HG02852 (cell line): ENCODE data around the gene TRIM63.

Experiments used
- ATAC-seq: cut with Tn5 transposase; IDR thresholded peaks from one replicate; pipeline ENCODE4 v1.9.1; 2021; ENCODE audit warnings: mild to moderate bottlenecking, moderate library complexity; ENCODE audit not compliant: unreplicated experiment

The TRIM63 gene

DNA sequence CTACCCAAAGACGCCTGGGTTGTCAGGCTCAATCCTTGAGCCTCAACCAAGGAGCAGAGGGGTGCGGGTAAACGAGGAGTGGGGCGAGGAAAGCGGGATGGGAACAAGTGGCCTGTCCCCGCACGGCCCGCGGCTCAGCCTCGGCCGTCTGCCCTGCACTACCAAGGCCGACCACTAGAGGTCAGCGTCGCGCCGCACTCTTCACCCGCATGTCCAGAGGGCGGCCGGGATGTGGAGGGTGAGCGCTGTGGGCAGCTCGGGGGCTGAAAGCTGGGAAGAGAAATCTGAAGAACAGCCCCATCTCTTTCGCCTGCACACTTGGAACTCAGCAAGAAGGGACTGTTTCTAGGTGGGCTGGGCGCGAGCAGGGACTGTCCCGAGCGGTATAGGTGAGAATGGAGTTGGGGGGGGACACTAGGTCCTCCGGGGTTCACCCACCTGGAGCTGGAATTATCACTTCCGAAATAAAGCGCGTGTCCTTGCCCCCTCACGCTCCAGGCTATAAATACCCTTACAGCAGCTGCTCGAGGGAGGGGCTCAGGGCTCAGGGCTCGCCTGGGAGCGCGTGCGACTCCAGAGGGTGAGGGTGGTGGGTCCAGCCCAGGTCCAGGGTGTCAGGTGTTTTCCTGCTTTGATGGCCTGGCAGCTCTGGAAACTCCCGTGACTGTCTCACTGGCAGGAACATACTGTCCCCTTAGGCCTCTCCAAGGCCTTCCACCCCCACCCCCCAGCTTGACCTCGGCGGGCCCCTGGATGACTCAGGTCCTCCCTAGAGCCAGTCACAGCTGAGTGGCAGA is 31.3 kb downstream of the TRIM63 start:
- peak; percentile 60 for ATAC-seq

DNA sequence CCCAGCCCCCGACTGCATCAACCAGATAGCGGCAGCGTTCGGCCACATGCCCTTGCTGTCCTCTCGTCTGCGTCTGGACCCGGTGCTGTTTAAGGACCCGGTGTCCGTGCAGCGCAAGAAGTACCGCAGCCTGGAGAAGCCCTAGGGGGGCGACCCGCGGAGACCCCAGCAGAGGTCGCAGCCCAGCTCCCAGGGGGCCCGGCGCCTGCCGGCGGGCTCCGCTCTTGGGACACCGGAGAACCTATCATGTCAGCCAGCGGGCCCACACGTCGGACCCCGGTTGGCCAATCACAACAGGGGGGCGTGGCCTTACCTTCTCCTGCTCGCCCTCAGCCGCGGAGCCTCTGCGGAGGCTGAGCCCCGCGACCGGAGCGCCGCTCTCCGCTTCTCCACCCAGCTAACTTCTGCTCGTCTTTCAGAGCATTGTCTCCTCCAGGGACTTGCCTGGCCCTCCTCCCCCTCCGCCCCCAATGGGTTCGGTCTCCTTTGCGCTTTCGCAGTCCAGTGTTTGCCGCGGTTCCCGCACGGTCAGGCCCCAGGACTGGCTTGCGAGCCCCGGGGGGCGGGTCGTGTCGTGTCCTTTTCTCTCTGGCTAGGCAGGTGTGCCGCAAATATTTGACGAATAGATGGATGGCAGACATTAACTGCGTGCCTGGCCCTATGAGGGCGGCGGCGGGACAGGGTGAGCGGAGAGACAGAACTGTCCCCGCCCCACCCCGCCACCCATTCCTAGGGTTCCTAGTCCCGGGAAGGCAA is 32.0 kb downstream of the TRIM63 start:
- peak; percentile 90 for ATAC-seq

DNA sequence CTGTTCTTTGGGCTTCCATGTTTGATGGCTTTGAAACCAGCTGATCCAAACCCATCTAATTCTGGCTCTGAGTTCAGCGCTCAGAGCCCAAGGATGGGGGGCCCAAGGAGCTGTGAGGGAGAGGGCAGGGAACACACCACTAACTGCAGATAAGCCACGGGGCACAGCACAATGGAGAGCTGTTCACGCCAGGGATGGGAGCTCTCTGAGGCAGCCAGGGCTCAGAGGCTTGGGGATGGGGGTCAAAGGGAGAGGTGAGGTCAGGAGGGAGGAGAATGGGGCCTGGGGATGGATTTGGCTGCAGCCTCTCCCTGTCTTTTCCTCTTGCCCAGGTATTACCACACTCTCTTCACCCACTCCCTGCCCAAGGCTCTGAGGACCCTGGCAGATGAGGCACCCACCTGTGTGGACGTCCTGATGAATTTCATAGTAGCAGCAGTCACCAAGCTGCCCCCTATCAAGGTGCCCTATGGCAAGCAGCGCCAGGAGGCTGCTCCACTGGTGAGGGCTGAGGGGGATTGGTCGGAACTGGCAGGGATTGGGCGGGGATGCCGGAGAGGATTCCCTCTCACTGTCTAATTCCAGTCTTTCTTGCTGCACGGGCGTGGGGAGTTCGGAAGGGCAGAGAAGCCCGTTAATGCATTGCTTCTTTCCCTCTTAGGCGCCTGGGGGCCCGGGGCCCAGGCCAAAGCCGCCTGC is 32.8 kb downstream of the TRIM63 start:
- no peak for ATAC-seq

DNA sequence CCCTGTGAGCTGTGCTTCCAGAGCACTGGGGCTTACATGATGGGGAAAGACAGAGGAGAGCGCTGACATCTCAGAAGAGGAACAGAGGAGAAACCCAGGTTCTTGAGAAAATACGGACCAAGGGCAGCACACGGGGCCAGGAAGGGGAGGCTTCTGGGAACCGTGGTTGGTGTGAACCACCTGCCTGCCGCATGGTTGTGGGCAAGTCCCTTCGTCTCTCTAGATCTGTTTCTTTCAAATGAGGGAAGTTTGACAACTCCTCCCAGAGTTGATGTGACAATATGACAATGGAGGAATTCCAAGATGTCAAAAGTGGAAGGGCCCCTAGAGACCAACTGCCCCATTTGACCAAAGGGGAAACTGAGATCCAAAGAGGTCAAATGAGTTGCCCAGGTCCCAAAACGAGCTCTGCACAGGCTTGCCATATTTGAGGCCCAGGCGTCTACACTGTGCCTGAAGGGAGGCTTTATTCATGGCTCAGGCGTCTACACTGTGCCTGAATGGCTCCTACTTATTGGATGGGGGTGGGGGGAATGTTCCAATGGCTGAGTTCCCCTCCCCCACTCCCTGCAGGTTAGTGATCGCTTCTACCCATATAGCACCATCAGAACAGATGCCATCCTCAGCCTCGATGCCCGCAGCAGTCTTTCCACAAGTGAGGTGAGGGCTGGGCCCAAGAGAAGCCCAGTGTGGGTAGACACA is 34.6 kb downstream of the TRIM63 start:
- ATAC-seq = no peak

DNA sequence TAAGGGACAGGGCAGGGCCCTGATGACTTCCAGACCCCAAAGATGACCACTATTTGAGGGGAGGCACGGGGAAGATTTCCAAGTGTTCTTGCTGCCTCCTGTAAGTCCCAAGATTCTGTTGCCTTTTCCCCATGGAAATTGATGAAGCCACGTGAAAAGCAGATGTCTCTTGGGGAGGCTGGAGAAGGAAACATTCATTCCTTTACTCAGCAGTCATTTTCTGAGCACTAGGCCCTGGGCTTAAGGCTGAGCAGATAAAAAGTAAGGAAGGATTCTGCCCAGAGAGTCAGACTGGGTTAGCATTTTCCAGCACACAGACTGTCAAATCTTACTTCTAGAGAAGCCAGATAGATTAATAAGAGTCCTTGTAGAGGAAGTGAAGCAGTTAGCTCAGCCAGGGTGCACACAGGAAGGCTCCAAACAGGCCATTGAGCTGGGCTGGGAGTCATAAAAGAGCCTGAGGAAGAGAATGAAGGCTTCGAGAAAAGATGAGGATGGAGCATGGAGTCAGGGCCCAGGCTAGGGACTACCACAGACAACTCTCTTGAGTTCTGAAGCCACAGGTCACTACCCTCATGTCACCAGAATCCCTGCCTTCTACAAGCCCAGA is 35.7 kb downstream of the TRIM63 start:
- no peak for ATAC-seq

DNA sequence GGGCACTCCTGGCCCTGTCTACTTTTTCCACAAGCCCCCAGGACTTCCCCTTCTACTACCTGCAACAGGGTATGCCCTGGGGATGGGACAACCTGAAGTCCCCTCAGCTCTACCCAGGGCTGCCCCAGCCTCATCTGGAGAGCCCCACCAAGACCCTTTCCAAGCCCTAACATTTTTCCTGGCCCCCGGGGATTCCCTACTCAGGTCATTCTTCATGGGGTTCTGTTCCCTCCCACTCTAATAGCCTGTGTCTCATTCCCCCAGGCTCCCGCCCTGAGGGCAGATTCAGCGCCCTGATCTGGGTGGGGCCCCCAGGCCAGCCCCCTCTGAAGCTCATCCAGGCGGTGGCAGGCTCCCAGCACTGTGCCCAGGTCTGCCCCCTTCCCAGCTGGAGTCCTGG is 36.2 kb downstream of the TRIM63 start:
- ATAC-seq = no peak

DNA sequence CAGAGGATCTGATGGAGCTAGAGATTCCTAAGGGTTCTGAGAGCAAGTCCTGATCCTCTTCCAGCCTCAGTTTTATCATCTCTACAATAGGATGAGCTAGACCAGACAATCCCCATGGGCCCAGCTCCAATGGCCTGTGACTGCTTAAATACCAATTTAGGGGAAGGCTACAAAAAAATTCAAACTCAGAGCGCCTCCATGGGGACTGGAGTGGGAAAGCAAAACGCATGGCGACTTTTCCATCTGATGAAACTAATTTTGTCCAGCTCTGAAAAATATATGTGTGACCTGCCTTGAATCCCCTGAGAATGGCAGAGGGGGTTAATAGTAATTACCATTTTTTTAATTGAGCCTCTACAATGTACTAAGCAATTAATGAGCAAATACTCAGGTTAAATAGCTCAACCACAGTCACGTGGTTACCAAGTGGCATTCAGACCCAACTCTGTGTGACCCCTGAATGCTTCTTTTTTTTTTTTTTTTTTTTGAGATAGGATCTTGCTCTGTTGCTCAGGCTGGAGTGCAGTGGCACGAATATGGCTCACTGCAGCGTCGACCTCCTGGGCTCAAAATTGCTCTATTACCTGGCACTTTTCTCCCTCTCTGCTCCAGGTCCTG is 37.5 kb downstream of the TRIM63 start:
- ATAC-seq = no peak

DNA sequence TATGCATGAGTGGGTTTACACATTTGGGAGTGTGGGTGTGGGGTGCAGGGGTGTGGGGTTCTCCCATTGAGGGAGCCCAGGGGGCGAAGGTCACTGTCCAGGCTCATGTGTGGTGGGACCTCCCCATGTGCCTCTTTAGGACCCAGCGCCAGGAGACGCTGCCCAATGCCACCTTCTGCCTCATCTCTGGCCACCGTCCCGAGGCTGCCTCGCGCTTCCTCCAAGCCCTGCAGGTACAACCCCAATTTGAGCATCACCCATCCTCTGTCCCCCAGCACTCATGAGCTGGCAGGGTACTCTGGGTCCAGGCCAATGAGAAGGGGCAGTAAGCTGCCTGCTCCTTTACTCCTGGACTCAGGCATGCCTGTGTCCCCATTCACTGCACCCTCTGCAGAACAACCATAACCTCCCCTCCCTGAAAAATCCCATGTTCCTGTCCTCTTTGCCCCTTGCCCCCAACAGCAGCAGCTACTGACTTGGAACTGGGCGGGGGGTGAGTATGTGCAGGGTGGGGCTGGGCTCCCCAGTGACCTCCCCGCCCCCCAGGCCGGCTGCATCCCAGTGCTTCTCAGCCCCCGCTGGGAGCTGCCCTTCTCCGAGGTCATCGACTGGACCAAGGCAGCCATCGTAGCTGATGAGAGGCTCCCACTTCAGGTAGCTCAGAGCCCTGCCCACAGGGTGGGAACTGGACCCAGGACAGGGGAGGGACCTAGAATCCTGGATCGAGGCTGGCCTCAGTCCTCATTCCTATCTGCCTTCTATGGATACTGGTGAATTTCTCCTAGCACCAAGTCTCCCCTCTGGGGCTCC is 38.2 kb downstream of the TRIM63 start:
- ATAC-seq = no peak

DNA sequence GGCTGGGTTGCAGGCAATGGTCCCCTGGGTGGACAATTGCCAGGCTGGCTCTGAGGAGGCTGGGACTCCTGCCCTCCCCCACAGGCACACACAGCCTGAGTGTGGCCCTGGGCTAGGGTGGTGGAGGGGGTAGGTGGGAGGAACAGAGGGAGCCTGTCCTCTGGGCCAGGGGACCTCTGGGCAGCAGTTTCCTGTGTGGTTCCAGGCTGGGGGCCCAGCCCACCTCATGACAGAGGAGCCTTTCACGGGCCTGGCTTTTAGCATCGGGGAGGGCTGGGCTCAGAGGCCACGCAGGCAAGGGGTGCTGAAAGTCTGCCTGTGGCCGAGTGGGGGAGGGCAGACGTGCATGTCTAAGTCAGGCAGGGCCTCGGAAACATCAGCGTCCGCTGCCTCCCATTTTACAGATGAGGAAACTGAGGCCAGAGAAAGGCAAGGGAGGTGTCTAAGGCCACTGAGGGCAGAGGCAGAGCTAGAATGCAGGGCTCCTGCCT is 38.9 kb downstream of the TRIM63 start:
- no peak for ATAC-seq

DNA sequence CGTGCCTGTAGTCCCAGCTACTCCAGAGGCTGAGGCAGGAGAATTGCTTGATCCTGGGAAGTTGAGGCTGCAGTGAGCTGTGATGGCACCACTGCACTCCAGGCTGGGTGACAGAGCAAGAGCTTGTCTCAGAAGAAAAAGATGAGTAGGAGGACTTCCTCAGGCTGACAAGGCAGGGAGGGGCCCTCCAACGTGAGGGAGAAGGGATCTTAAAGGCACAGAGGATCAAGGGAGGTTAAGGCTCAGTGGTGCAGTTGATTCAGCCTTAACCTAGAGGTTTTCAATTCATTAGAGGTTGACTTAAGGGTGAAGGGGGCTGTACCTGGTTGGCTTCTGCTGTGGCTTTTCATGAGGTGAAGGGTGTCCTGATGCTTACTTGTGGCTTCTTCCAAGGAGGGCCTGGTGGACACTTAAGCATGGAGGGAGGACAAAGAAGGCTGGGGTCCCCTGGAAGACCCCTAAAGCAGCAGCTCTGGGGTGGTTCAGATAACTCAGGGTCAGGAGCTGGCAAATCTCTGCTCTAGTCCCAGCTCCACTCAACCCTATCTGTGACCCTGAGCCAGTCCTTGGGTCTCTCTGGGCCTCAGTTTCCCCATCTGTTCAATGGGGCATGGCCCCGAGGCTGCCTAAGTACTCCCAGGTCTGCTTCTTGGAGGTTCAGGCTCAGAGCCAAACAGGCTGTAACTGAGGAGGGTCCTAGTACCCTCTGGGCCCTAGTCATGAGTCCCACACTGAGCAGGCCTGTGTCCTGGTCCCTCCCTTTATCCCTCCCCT is 39.5 kb downstream of the TRIM63 start:
- ATAC-seq = no peak

DNA sequence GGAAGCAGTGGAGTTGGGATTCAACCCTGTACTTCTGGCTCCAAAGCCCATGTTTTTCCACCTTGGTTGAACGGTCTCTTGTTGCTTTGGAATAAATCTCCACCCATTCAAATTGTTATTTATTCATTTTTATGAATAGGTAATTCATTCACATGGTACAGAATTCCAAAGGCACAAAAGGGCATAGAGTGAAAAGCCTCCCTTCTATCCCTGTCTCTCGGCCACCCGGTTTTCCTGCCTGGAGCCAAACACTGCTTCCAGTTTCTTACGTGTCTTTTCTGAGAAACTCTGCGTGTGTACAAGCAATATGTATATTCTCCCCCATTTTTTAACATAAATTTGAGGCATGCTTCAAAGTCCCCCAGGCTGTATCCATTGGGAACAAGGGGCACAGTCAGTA is 41.9 kb downstream of the TRIM63 start:
- ATAC-seq = no peak

DNA sequence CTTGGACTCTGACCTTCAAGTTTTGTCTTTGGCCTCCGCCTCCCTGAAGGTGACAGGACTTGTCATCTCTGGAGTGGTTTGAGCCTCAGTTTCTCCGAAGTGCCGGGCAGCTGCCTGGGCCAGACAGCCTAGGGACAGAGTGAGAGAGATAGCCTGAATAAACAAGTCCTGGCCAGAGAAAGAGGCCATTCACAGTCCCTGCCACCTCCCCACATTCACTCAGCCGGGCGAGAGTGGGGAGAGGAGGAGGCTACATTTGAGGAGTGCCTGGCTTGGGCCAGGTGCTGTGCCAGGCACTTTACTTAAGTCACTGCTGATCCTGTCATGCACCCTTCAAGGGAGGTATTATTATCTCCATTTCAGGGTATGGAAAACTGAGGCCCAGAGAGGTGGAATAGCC is 42.4 kb downstream of the TRIM63 start:
- ATAC-seq = no peak

DNA sequence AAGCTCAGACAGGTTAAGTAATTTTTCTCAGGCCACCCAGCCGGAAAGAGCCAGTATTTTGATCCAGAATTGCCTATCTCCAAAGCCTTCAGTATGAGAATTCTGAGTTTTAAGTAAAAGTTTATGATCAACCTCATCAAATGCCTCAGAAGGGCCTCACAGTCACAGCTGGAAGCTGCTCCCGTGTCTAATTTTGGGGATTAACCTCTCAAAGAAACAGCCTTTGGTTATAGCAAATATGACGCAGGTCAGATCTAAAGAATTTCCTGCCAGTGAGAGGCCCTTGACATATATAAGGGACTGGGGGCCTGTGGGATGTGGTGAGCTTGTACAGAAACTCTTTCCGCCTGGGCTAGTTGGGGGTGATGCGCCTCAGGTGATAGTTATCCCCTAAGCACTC is 43.6 kb downstream of the TRIM63 start:
- no peak for ATAC-seq

DNA sequence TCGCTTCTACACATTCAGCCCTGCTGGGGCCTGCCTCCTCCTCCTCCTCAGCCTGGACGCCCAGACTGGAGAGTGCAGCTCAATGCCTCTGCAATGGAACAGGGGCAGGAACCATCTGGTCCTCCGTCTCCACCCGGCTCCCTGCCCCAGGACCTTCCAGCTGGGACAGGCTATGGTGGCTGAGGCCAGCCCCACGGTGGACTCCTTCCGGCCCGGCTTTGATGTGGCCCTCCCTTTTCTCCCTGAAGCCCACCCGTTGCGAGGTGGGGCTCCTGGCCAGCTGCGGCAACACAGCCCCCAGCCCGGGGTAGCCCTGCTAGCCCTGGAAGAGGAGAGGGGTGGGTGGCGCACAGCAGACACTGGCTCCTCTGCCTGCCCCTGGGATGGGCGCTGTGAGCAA is 44.4 kb downstream of the TRIM63 start:
- ATAC-seq = no peak

DNA sequence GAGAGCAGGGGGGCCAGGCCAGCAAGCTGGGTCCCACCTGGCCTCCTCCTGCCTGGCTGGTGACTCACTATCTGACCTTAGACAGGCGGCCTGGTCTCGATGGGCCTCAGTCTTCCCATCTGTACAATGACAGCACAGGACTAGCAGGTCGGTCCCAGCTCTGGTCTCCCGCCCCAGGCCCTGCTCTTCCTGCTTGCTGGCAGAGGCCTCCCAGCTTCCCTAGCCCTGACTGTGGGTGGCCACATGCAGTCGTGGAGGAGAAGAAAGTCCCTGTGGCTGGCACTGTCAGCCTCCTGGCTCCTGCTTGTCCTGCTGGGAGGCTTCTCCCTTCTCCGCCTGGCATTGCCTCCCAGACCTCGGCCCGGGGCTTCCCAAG is 45.0 kb downstream of the TRIM63 start:
- no peak for ATAC-seq

DNA sequence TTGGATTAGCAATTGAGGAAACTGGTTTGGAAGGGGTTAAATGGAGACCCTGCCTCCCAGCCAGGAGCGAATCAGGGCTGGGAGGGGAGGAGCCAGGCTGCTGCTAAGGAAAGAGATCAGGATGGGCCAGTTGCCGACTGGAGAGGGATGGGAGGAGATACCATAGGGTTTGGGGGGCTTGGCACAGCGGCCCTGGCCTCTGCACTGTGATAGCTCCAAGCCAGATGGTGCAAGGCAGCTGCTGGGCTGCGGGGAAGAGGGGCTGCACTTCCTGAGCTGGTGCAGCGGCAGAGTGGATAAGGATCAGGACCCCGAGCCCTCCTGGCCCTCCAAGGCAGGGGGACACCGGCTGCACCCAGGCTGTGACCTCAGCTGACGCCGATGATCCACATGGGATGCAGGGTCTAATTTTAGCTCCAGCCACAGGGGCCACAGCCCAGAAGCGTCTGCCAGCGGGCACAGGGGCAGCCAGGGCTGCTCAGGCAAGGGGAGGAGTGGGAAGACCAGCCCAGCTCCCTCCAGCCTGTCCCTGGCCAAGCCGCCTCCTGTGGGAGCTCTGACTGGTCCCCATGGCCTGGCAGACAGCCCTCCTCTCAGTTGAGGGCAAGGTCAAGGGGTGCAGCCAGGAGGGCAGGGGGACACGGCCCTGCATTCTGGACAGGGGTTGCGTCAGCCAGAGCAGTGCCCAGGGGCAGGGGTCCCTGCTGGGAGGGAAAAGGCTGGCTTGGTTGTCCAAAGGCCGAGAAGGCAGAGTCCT is 45.6 kb downstream of the TRIM63 start, which contains the start of gene EXTL1:
Gene EXTL1 (plus strand): TSS at position 129 of the 757 bp plus-strand sequence. CDS start 872 bp downstream, outside the sequence.
- ATAC-seq = no peak

DNA sequence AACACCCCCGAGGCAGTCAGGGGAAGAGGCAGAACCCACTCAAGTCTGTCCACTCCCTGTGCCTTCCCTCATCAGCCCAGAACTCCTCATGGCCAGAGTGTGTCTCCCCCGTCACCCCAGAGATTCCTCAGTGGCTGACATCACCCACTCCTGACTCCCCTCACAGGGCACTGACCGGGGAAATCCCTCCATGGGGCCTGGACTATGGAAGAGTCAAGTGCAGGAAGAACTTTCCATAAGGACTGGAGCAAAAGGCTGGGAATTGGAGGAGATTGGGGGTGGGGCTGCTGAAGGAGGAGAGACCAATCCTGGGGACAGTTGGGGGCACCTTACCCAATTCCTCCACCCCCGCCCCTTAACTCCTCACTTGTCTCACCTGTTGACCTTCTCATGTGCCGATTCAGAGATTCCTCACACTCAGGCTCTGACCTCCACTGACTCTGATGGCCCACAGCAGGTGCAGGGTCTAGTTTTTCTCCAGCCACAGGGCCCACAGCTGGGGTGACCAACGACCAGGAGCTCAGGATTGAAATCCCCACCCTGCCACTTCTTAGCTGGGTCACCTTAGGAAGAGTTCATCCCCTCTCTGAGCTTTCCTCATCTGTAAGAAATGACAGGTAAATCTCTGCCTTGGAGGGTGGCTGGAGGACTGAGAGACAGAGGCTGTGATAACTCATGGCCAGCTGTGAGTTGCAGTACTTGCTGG is 46.3 kb downstream of the TRIM63 start:
- no peak for ATAC-seq
